Adrenal gland (tissue), 12 donors: ENCODE results near the gene ZSCAN10. TPM values are rescaled to one million over a fixed set of nuclear protein-coding genes. Genes with fewer than 3 reads are reported as not detected.

ENCODE experiments used
- DNase-seq, 7 donors: peaks; one replicate each; pipeline ENCODE4 v3.0.0-alpha.2; 2019 to 2020
- H3K27ac ChIP-seq, 5 donors: fragments of 200-600 bp; sonication (generic) in 4 of 5; 1 replicate in 3 of 5; 2 replicates in 2 of 5; pipeline versions ENCODE4 v1.5.1 to v1.8.0; 2016 to 2020; ENCODE audit warnings: mild to moderate bottlenecking in 1 of 5
- H3K27me3 ChIP-seq: fragments of 200-600 bp; 2 replicates; pipeline ENCODE4 v1.8.0; 2021
- H3K36me3 ChIP-seq, 2 donors: fragments of 200-600 bp; replicated peaks in 1 of 2; 1 replicate in 1 of 2; 2 replicates in 1 of 2; pipeline versions ENCODE4 v1.5.1 to v1.8.0; 2018 to 2022
- H3K4me1 ChIP-seq, 2 donors: fragments of 200-600 bp; replicated peaks in 1 of 2; 1 replicate in 1 of 2; 2 replicates in 1 of 2; pipeline versions ENCODE4 v1.5.1 to v1.8.0; 2018 to 2021
- H3K4me3 ChIP-seq, 4 donors: fragments of 200-600 bp; sonication (generic) in 3 of 4; one replicate each; pipeline ENCODE4 v1.5.1; 2016 to 2018
- H3K9me3 ChIP-seq, 3 donors: fragments of 200-600 bp; sonication (generic) in 1 of 3; replicated peaks in 1 of 3; 1 replicate in 2 of 3; 2 replicates in 1 of 3; pipeline versions ENCODE4 v1.5.1 to v1.8.0; 2016 to 2021
- POLR2A ChIP-seq, 2 donors: fragments of 450-650 bp; IDR thresholded peaks; one replicate each; pipeline ENCODE4 v1.6.1; 2017; ENCODE audit warnings: antibody characterized with exemption in 2 of 2, mild to moderate bottlenecking in 2 of 2, moderate library complexity in 1 of 2
- WGBS, 4 donors: extraction: QIAGEN DNeasy Blood & Tissue Kit in 2 of 4; methylation state at CpG; one replicate each; pipeline versions ENCODE4 v1.1.5 to v1.1.7; 2013 to 2017; 5-methylcytosine and 5-hydroxymethylcytosine counted together
- intact Hi-C, 2 donors: fragments of 100-400 bp; cut with DNase I; formaldehyde crosslinking; loops; one replicate each; pipeline versions ENCODE4 v1.14.1 to v1.15.0; 2022 to 2023
- polyA plus RNA-seq, 3 donors: library from polyadenylated mRNA; stranded (reverse); fragments of 200-250 nt in 2 of 3; fragments of 350-450 nt in 1 of 3; fragmentation: Illumina TruSeq in 1 of 3; extraction: RNeasy Lipid Tissue Mini Kit (QIAGEN cat#74804) in 1 of 3; gene quantifications; one replicate each; pipeline ENCODE4 v1.2.3, GENCODE V29; 2013 to 2014
- total RNA-seq, 9 donors: library from RNA; depleted of rRNA in 4 of 9; stranded (reverse); fragments of >200 nt in 4 of 9; fragments of 120-200 nt in 1 of 9; fragmentation: NEBNext Ultra II Directional in 1 of 9; extraction: Animal tissue kit (Norgen Biotek cat#: 25700) in 1 of 9; gene quantifications; one replicate each; pipeline versions ENCODE4 v1.1.0 to v1.2.4, GENCODE V29; 2013 to 2023
- TF ChIP-seq, protein P1 (sequence below), 6 experiments: fragments of 450-650 bp in 4 of 6; fragments of 200-600 bp in 2 of 6; sonication (generic) in 1 of 6; IDR thresholded peaks; 1 replicate in 5 of 6; 2 replicates in 1 of 6; pipeline versions ENCODE4 v1.5.1 to v1.8.0; 2016 to 2021; ENCODE audit warnings: antibody characterized with exemption in 6 of 6, mild to moderate bottlenecking in 2 of 6, moderate library complexity in 1 of 6
- donor health status: healthy with polysubstance abuse.
- donor health status: Bipolar disorder and iron deficiency.
- donor health status: DM: yes; HTN: yes; CAD: no.
- donor health status: DM: no; HTN: no; CAD: no.
- donor health status: DM: no; HTN: no; CAD: no.
- donor health status: DM: yes; HTN: yes; CAD: no.

ZSCAN10 gene
- total and polyA plus RNA-seq, 12 donors, result 0.11 to 0.50 (median 0.14) TPM; not detected in 8

DNA sequence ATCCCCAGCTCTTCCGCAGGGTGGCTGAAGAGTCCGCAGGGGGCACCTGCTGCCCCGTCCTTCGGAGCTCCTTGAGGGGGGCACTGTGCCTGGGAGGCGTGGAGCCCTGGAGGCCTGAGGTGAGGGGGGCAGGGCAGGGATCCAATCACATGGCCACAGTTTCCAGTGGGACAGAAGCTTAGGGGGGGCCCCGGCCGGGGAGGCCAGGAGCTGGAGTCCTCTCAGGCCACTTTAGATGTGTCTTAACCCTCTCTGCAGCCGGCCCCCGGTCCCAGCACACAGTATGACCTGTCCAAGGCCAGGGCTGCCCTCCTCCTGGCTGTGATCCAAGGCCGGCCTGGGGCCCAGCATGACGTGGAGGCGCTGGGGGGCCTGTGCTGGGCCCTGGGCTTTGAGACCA, 46.6 kb upstream of the ZSCAN10 start:
- 58 to 73% (median 65%) methylated on average over 5 to 12 of the region's 12 CpGs for WGBS, 4 donors
- TF ChIP-seq, protein P1, sequence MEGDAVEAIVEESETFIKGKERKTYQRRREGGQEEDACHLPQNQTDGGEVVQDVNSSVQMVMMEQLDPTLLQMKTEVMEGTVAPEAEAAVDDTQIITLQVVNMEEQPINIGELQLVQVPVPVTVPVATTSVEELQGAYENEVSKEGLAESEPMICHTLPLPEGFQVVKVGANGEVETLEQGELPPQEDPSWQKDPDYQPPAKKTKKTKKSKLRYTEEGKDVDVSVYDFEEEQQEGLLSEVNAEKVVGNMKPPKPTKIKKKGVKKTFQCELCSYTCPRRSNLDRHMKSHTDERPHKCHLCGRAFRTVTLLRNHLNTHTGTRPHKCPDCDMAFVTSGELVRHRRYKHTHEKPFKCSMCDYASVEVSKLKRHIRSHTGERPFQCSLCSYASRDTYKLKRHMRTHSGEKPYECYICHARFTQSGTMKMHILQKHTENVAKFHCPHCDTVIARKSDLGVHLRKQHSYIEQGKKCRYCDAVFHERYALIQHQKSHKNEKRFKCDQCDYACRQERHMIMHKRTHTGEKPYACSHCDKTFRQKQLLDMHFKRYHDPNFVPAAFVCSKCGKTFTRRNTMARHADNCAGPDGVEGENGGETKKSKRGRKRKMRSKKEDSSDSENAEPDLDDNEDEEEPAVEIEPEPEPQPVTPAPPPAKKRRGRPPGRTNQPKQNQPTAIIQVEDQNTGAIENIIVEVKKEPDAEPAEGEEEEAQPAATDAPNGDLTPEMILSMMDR (IDR thresholded peaks at IDR 0.05), result no peak
- no peak for TF ChIP-seq POLR2A (IDR thresholded peaks at IDR 0.05)
- H3K27ac ChIP-seq, result no peak overlapping the region
- intact Hi-C loops, result no loop called here
- H3K27me3 ChIP-seq, result no peaks in the 10 kb centered on the region
- DNase-seq, result no peak
- peaks cover 3 to 32% of the 10 kb centered on the region in 2 donors for H3K4me1 ChIP-seq
- H3K4me3 ChIP-seq, result no peak overlapping the region
- H3K36me3 ChIP-seq, result peaks cover 0 to 13% of the 10 kb centered on the region in 2 donors
- H3K9me3 ChIP-seq, result no peaks in the 10 kb centered on the region

DNA sequence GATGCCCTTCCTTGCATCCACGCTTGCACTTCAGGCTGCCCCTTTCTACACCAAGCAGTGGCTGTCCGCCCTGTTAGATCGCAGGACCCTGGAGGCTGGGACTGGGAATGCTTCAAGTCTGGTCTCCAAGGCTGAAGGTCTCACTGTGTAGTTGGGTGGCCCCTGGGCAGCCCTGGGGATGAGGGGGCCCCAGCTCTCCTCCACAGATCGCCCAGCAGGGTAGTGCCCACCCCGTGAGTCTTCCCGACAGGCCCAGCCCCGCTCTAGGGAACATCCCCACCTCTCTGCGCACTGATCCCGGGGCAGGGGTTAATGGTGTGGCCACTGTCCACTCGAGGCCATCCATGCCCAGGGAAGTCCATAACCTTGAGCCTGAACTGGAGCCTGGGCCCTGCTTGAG, 46.1 kb upstream of the ZSCAN10 start:
- TF ChIP-seq POLR2A (IDR thresholded peaks at IDR 0.05), result no peak

GRCh38 chr16:3144321-3144983, 45.4 kb upstream of the ZSCAN10 start:
- peaks cover 3 to 27% of the 10 kb centered on the region in 2 donors for H3K4me1 ChIP-seq
- no peak for DNase-seq
- WGBS, 4 donors, result 54 to 71% (median 69%) methylated on average over 10 to 18 of the region's 18 CpGs
- no peak overlapping the region for H3K4me3 ChIP-seq
- no peaks in the 10 kb centered on the region for H3K27me3 ChIP-seq
- no peaks in the 10 kb centered on the region for H3K9me3 ChIP-seq
- TF ChIP-seq, protein P1 (IDR thresholded peaks at IDR 0.05), result no peak
- no peak for TF ChIP-seq POLR2A (IDR thresholded peaks at IDR 0.05)
- H3K36me3 ChIP-seq, result peaks cover 0 to 18% of the 10 kb centered on the region in 2 donors
- intact Hi-C loops, result no loop called here
- peak overlapping the region in 2 of 5 donors; percentile 90 to 93 for H3K27ac ChIP-seq

More for the DNA sequence above, 46.1 kb upstream of the ZSCAN10 start:
- 77 to 88% (median 84%) methylated on average over 4 to 10 of the region's 10 CpGs for WGBS, 4 donors
- intact Hi-C loops, result no loop called here
- DNase-seq, result no peak
- no peaks in the 10 kb centered on the region for H3K27me3 ChIP-seq
- H3K4me3 ChIP-seq, result no peak overlapping the region
- peaks cover 0 to 13% of the 10 kb centered on the region in 2 donors for H3K36me3 ChIP-seq
- peaks cover 3 to 32% of the 10 kb centered on the region in 2 donors for H3K4me1 ChIP-seq
- H3K27ac ChIP-seq, result no peak overlapping the region
- no peaks in the 10 kb centered on the region for H3K9me3 ChIP-seq

- H3K4me1 ChIP-seq, result peaks cover 3 to 24% of the 10 kb centered on the region in 2 donors
- H3K27me3 ChIP-seq, result no peaks in the 10 kb centered on the region
- 43 to 63% (median 44%) methylated on average over 10 to 23 of the region's 23 CpGs for WGBS, 4 donors
- TF ChIP-seq POLR2A (IDR thresholded peaks at IDR 0.05), result peak in 1 of 2 donors; percentile 8
- TF ChIP-seq, protein P1 (IDR thresholded peaks at IDR 0.05), result no peak
- peaks cover 0 to 25% of the 10 kb centered on the region in 2 donors for H3K36me3 ChIP-seq
- no peaks in the 10 kb centered on the region for H3K9me3 ChIP-seq
- H3K4me3 ChIP-seq, result no peak overlapping the region
- peak overlapping the region in 4 of 5 donors; percentile 3 to 93 (median 56) for H3K27ac ChIP-seq
- DNase-seq, result peak; percentile 78 to 89 (median 84)
- intact Hi-C loops, result no loop called here
These were observed 44.7 kb upstream of the ZSCAN10 start for GRCh38 chr16:3143598-3144320.
